Measurements from ENCODE around the gene FLT4.
"Not testable (repeated sequence)": the region's sequence is repeated elsewhere in the genome, so short reads cannot be mapped to it uniquely, and the experiment has no call there.

The FLT4 gene

GRCh38 chr5:180682560-180682959 is 33.2 kb upstream of the FLT4 start:
- Mint-ChIP-seq H3K27me3 (ENCODE audit: low read depth) (peaks cover 25% of the 10 kb centered on the region), H3K36me3 (ENCODE audit: low read depth) (no peaks in the 10 kb centered on the region), H3K9me3 (peaks cover 7% of the 10 kb centered on the region), H3K27ac (no peak overlapping the region), H3K4me1 (no peaks in the 10 kb centered on the region), H3K4me3 (no peak overlapping the region)
- TF ChIP-seq CTCF (IDR thresholded peaks at IDR 0.05; ENCODE audit: unreplicated experiment in 3 of 3), result no peak

GRCh38 chr5:180682008-180682407 is 32.6 kb upstream of the FLT4 start:
- H3K4me3 Mint-ChIP-seq; H3K4me1 Mint-ChIP-seq; H3K36me3 Mint-ChIP-seq (ENCODE audit: low read depth); H3K27ac Mint-ChIP-seq; H3K9me3 Mint-ChIP-seq: not testable (repeated sequence)
- H3K27me3 Mint-ChIP-seq (ENCODE audit: low read depth), result peaks cover 28% of the 10 kb centered on the region

- H3K27me3 Mint-ChIP-seq (ENCODE audit: low read depth), result peaks cover 42% of the 10 kb centered on the region
- not testable (repeated sequence) for H3K9me3 Mint-ChIP-seq; H3K27ac Mint-ChIP-seq; H3K36me3 Mint-ChIP-seq (ENCODE audit: low read depth); H3K4me1 Mint-ChIP-seq; H3K4me3 Mint-ChIP-seq
Observed at GRCh38 chr5:180678319-180678718, 28.9 kb upstream of the FLT4 start.

GRCh38 chr5:180675036-180675635 is 25.7 kb upstream of the FLT4 start:
- TF ChIP-seq CTCF (IDR thresholded peaks at IDR 0.05; ENCODE audit: unreplicated experiment in 3 of 3), result no peak
- Mint-ChIP-seq H3K27ac (no peak overlapping the region), H3K27me3 (ENCODE audit: low read depth) (peaks cover 68% of the 10 kb centered on the region), H3K9me3 (peaks cover 5% of the 10 kb centered on the region), H3K4me3 (peak overlapping the region in 2 of 3 experiments; percentile 45 to 62), H3K36me3 (ENCODE audit: low read depth) (no peaks in the 10 kb centered on the region), H3K4me1 (peaks cover 10% of the 10 kb centered on the region)

- H3K27me3 Mint-ChIP-seq (ENCODE audit: low read depth), result peaks cover 67% of the 10 kb centered on the region
- not testable (repeated sequence) for H3K9me3 Mint-ChIP-seq; H3K27ac Mint-ChIP-seq; H3K36me3 Mint-ChIP-seq (ENCODE audit: low read depth)
- H3K4me1 Mint-ChIP-seq, result peaks cover 15% of the 10 kb centered on the region
- H3K4me3 Mint-ChIP-seq, result peak overlapping the region in 1 of 3 experiments; percentile 62
Observed at GRCh38 chr5:180674090-180674475, 24.7 kb upstream of the FLT4 start.

GRCh38 chr5:180673371-180674089 is 24.1 kb upstream of the FLT4 start:
- no peaks in the 10 kb centered on the region for H3K36me3 Mint-ChIP-seq (ENCODE audit: low read depth)

GRCh38 chr5:180671958-180672524 is 22.6 kb upstream of the FLT4 start:
- Mint-ChIP-seq H3K27me3 (ENCODE audit: low read depth) (peaks cover 67% of the 10 kb centered on the region), H3K4me1 (peaks cover 15% of the 10 kb centered on the region)
- H3K27ac Mint-ChIP-seq; H3K36me3 Mint-ChIP-seq (ENCODE audit: low read depth); H3K4me3 Mint-ChIP-seq; H3K9me3 Mint-ChIP-seq: not testable (repeated sequence)

More at GRCh38 chr5:180673371-180674089, 24.1 kb upstream of the FLT4 start:
- TF ChIP-seq CTCF (IDR thresholded peaks at IDR 0.05; ENCODE audit: unreplicated experiment in 3 of 3), result peak in 2 of 3 experiments; percentile 26 to 35
- H3K9me3 Mint-ChIP-seq, result no peaks in the 10 kb centered on the region
- no peak overlapping the region for H3K27ac Mint-ChIP-seq
- peaks cover 72% of the 10 kb centered on the region for H3K27me3 Mint-ChIP-seq (ENCODE audit: low read depth)
- H3K4me1 Mint-ChIP-seq, result peaks cover 15% of the 10 kb centered on the region
- H3K4me3 Mint-ChIP-seq, result peak overlapping the region in 2 of 3 experiments; percentile 26 to 31
